ENCODE measurements around the gene SCAMP4.

DNA sequence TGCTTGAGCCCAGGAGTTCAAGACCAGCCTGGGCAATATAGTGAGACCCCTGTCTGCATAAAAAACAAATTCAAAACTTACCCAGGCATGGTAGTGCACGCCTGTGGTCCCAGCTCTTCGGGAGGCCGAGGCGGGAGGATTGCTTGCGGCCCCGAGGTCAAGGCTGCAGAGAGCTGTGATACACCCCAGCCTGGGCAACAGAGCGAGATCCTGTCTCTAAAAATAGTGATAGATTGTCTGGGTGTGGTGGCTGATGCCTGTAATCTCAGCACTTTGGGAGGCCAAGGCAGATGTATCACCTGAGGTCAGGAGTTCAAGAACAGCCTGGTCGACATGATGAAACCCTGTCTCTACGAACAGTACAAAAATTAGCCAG is 37.9 kb upstream of the SCAMP4 start:
- TF ChIP-seq OSR1 (CRISPR knock-in tag; IDR thresholded peaks at IDR 0.05) (no peak), ZNF70 (CRISPR knock-in tag; IDR thresholded peaks at IDR 0.05) (no peak), TSHZ2 (CRISPR knock-in tag; IDR thresholded peaks at IDR 0.05) (no peak), ZFP30 (CRISPR knock-in tag; IDR thresholded peaks at IDR 0.05) (no peak), ARNTL (CRISPR knock-in tag; IDR thresholded peaks at IDR 0.05; ENCODE audit: borderline replicate concordance, low read depth) (no peak), TOX (CRISPR knock-in tag; IDR thresholded peaks at IDR 0.05; ENCODE audit: borderline replicate concordance) (no peak), PPARA (CRISPR knock-in tag; IDR thresholded peaks at IDR 0.05; ENCODE audit: borderline replicate concordance) (no peak), SNAI2 (CRISPR knock-in tag; IDR thresholded peaks at IDR 0.05) (no peak), RARB (CRISPR knock-in tag; IDR thresholded peaks at IDR 0.05) (no peak), ZNF8 (CRISPR knock-in tag; IDR thresholded peaks at IDR 0.05) (no peak), GLIS3 (CRISPR knock-in tag; IDR thresholded peaks at IDR 0.05) (no peak), BACH2 (CRISPR knock-in tag; IDR thresholded peaks at IDR 0.05; ENCODE audit: borderline replicate concordance) (no peak)
- TF ChIP-seq, protein P1, sequence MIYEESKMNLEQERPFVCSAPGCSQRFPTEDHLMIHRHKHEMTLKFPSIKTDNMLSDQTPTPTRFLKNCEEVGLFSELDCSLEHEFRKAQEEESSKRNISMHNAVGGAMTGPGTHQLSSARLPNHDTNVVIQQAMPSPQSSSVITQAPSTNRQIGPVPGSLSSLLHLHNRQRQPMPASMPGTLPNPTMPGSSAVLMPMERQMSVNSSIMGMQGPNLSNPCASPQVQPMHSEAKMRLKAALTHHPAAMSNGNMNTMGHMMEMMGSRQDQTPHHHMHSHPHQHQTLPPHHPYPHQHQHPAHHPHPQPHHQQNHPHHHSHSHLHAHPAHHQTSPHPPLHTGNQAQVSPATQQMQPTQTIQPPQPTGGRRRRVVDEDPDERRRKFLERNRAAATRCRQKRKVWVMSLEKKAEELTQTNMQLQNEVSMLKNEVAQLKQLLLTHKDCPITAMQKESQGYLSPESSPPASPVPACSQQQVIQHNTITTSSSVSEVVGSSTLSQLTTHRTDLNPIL (CRISPR knock-in tag; IDR thresholded peaks at IDR 0.05; ENCODE audit: low read depth) = no peak
- TF ChIP-seq, protein P2, sequence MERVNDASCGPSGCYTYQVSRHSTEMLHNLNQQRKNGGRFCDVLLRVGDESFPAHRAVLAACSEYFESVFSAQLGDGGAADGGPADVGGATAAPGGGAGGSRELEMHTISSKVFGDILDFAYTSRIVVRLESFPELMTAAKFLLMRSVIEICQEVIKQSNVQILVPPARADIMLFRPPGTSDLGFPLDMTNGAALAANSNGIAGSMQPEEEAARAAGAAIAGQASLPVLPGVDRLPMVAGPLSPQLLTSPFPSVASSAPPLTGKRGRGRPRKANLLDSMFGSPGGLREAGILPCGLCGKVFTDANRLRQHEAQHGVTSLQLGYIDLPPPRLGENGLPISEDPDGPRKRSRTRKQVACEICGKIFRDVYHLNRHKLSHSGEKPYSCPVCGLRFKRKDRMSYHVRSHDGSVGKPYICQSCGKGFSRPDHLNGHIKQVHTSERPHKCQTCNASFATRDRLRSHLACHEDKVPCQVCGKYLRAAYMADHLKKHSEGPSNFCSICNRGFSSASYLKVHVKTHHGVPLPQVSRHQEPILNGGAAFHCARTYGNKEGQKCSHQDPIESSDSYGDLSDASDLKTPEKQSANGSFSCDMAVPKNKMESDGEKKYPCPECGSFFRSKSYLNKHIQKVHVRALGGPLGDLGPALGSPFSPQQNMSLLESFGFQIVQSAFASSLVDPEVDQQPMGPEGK (CRISPR knock-in tag; IDR thresholded peaks at IDR 0.05; ENCODE audit: borderline replicate concordance) = no peak
